Renal cortex interstitium (tissue), 11 donors: Measurements from ENCODE around the gene SOX1. TPM values are rescaled to one million over a fixed set of nuclear protein-coding genes. Genes with fewer than 3 reads are reported as not detected.

Source experiments
- DNase-seq, 11 donors: peaks; one replicate each; pipeline ENCODE4 v3.0.0-alpha.2; 2013; ENCODE audit warnings: low read depth in 9 of 11, low spot score in 4 of 11; ENCODE audit errors: extremely low read depth in 1 of 11
- polyA plus RNA-seq, 3 donors: library from polyadenylated mRNA; unstranded; fragments of 120-200 nt; gene quantifications; one replicate each; pipeline ENCODE4 v1.2.1, GENCODE V29; 2013; ENCODE audit not compliant: insufficient read length in 3 of 3

SOX1 gene
- polyA plus RNA-seq, 3 donors, result not detected

DNA sequence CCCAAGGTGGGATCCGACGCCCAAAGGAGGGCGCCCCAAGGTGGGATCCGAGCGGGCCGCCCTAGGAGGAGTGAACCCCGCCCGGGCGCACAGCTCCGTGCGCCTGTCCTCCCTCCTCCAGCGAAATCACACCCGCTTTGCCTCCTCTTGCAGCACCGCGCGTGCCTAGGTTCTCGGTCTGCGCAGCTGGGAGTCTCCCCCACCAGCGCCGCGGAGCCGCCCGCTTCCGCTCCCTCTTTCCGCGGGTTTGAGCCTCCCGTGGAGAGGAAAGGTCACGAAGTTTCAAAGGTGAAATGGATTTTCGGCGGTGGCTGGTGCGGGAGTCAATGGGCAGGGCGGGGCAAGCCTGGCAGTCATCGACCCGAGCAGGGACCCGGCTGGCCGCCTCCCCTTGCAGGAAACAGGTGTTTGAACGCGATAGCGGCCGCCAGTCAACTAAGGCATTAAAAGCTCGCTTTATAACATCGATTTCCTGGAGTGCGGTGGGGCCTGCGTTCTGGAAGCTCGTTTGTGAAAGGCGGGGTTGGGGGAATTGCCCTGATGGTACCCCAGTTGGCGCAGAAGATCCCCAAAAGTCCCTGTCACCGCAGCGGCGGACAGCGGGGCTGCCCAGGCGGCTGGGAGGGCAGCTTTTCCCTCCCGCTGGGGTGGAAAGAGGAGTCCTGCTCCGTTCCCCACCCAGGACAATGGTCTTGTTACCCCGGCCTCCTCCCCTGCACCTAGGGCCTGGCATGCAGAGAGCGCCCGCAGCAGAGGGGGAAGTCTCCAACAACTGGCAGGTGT is 9.0 kb upstream of the SOX1 start:
- no peak for DNase-seq

DNA sequence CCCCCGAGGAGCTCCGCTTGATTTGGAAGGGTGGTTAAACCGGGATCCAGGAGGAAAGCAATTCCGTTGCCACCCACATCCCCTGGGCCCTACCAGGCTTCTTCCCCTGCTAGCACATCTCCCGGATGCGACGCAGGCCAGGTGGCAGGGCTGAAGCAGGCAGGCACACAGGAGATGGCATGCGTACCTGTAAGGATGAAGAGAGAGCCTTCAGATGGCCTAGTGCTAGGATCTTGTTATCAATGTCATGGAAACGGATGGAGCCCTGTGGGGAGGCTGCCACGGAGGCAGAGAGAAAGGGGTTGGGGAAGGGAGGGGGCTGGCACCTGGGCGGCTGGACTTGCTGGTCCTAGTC is 8.5 kb upstream of the SOX1 start:
- no peak for DNase-seq

DNA sequence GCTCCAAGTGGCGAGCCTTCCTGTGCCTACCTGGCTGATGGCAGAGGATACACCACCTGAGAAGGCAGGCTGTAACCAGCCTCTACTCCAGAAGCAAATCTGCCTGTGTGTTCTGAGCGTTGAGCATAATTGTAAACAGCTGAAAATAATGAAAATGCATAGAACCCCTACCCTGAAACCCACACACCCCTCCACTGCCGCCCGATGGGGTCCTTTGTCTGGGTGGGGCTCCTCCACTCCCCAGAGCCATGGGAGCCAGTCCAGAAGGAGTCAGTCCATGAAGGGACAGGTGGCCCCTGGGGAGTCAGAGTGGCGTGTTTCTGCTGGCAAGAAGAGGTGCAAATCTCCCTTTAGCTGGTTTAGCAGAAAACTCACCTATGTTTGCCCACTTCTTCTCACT is 8.0 kb upstream of the SOX1 start:
- no peak for DNase-seq

DNA sequence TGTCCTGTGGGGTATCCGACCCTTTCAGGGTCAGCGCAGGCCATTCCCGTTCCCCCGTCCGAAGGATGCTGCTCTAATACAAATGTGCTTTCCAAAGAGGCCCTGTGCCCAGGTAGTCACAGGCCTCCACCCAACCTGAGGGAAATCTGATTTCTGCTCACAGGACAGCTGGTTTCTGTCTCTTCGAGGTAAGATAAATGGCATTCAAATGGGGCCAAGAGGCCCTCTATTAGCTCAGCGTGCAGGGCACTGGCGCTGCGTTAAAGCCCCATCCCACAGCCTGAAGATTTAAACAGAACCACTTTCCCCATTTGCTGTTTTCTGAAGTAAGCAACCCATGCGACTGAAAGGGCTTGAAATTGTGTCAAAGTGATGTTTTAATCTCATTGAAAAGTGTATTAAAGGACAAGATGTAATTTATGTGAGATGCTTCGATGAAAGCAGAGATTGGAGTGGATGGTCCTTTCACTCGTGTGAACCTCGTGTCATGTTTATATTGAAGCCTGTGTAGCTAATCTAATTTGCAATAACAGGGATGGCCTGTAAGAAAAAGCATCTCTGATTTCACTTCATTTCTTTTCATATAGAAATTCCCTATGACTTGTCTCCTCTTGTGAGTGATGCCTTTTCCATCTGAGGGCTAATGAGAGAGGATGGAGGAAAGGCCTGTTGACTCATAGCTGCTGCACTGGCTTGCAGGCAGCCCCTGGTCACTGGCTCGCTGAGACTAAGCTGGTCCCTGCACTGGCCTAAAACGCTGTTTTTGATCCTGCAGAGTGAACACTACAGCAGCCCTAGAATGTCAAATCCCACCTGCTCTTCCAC is 7.3 kb upstream of the SOX1 start:
- DNase-seq, result no peak

DNA sequence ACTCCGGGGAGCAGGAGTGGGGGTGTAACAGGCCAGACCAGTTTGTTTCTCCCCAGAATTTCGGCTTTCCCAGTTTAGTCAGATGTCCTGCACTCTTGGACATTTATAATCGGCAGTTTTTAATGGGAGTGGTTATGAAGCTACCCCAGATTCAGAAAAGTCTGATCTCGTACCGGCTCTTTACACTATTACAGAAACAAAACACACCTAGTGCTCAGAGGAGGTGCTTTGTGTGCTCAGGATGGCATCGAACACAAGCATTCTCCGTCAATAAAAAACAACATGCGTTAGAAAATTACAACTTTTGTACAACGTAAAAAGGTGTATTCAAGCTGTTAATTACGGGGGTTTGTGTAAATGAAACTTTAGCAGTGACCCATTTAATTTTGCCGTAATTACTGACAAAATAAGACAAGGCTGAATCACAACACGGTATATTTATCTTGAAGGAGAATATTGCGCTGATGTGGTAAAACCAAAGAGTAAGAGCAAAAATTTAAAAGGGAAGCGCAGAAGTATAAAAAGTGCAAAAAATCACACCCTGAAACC is 6.6 kb upstream of the SOX1 start:
- DNase-seq, result no peak

GRCh38 chr13:112060899-112061366 is 6.0 kb upstream of the SOX1 start:
- no peak for DNase-seq

DNA sequence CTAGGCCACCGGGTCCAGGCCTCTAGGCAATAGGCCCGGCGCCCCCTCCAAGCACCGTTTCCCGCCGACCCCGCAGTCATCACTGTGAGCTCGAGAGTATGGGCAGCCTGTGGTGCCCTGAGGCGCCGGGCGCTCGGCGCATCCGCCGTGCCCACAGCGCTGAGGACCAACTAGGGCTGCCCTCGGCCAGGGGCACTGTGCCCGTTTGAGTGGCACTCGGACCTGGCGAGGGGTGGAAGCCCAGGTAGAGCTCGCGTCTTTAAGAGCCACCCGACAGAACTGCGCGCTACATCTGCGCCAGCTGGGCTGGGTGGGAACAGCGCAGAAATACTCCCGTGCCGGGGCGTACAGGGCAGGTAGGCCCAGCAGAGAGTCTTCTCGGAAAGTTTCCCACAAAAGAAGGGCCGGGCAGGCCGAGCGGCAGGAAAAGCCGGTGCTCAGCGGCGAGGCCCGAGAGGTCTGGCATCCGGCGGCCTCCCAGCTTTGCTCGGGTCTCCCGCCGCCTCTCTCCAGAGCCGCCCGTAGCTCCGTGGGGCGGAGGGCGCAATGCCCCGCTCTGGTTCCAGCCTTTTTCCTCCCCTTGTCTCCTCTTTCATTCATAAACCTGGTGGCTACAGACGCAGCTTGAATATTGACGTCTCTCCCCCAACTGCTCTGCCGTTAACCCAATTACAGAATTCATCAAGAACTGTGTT is 5.4 kb upstream of the SOX1 start:
- no peak for DNase-seq

- no peak for DNase-seq
Measured at GRCh38 chr13:112062072-112062567, 4.8 kb upstream of the SOX1 start.

GRCh38 chr13:112062571-112063570 is 4.1 kb upstream of the SOX1 start:
- DNase-seq, result no peak

DNA sequence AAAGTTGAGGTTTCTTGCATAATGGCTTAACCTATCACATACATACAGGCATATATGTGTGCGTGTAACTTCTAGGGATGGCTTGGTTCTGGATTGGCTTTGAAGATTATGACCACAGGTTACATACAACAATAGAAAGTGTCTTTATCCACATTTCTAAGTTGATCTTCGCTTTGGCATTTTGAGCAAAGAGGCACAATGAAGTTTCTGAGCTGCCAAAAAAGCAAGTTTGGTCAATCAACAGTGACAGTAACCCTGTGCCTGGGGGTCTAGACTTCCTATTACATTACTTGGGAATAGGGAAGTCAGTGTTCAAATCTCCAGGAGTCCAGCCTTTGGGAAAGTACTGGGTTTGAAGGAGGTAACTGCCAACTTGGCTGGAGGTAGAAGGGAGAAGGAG is 3.1 kb upstream of the SOX1 start:
- DNase-seq, result no peak

DNA sequence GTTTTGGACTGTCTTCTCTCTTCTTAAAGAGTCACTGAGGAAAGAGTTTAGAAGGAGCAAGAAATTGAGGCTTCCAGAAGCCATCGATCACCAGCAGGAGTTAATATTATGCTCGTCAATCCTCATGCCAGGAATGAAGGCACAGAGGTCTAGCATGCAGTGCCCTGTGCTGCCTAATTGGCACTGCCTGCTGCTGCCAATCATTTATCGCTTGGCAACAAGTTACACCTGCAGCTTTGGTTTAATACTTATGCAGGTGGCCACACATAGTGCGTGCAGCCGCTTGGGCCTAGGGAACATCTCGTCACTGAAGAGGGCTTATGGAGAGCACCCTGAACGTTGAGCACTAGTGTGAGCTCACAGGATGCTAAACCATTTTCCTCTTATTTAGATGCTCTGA is 2.7 kb upstream of the SOX1 start:
- DNase-seq, result no peak

- no peak for DNase-seq
Measured at GRCh38 chr13:112065521-112065866, 1.5 kb upstream of the SOX1 start.

GRCh38 chr13:112065867-112066623 is 904 bp upstream of the SOX1 start:
- DNase-seq, result no peak

- peak in 1 of 11 donors; percentile 38 for DNase-seq
Measured at GRCh38 chr13:112066624-112067004, 335 bp upstream of the SOX1 start.

- DNase-seq, result no peak
Measured at GRCh38 chr13:112067871-112068539, 1.1 kb downstream of the SOX1 start.

- no peak for DNase-seq
Measured at GRCh38 chr13:112068540-112069060, 1.7 kb downstream of the SOX1 start.
